ENCODE data around the gene MICALL2.
A peak's percentile ranks its signal among the peaks of the same experiment; 100 is the strongest.

Gene MICALL2

GRCh38 chr7:1458683-1459511 is at the start of gene MICALL2:
MICALL2 (minus strand) TSS chr7:1459470; CDS start chr7:1459326, 144 bp downstream.
- Mint-ChIP-seq H3K9me3 (no peaks in the 10 kb centered on the region), H3K4me3 (peak within 1 kb of the TSS; percentile 67), H3K4me1 (peaks cover 22% of the 10 kb centered on the region), H3K36me3 (ENCODE audit: insufficient read depth) (no peaks in the 10 kb centered on the region), H3K27ac (ENCODE audit: low read depth) (no peak within 1 kb of the TSS), H3K27me3 (no peaks in the 10 kb centered on the region)
- DNase-seq (ENCODE audit: low spot score in 2 of 2) (no peak), ATAC-seq (replicated peaks; ENCODE audit: extremely low read depth, poor library complexity, severe bottlenecking) (peak; percentile 27)

DNA sequence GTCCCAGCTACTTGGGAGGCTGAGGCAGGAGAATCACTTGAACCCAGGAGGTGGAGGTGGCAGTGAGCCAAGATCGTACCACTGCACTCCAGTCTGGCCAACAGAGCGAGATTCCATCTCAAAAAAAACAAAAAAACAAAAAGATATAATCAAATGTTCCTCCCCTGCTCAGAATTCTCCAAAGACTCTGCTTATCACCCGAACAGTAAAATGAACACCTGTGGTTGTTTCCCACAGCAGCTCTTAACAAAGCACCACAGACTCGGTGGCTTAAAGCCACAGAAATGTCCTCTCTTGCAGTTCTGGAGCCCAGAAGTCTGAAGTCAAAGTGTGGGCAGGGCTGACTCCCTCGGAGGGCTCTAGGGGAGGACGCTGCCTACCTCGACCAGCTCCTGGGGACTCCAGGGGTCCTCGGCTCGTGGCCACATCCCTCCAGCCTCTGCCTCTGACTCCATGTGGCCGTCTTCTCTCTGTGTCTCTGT is 49.0 kb upstream of the MICALL2 start:
- ATAC-seq (replicated peaks; ENCODE audit: extremely low read depth, poor library complexity, severe bottlenecking) = no peak
- DNase-seq (ENCODE audit: low spot score in 2 of 2) = no peak
- Mint-ChIP-seq H3K9me3 (no peaks in the 10 kb centered on the region), H3K4me1 (peaks cover 9% of the 10 kb centered on the region), H3K36me3 (ENCODE audit: insufficient read depth) (peaks cover 5% of the 10 kb centered on the region), H3K4me3 (no peak overlapping the region), H3K27me3 (peaks cover 34% of the 10 kb centered on the region), H3K27ac (ENCODE audit: low read depth) (no peak overlapping the region)

- ATAC-seq (replicated peaks; ENCODE audit: extremely low read depth, poor library complexity, severe bottlenecking) = no peak
- Mint-ChIP-seq H3K27me3 (peaks cover 22% of the 10 kb centered on the region), H3K27ac (ENCODE audit: low read depth) (no peak overlapping the region), H3K36me3 (ENCODE audit: insufficient read depth) (peaks cover 11% of the 10 kb centered on the region), H3K4me3 (peak overlapping the region; percentile 88), H3K4me1 (peaks cover 31% of the 10 kb centered on the region), H3K9me3 (no peaks in the 10 kb centered on the region)
- DNase-seq (ENCODE audit: low spot score in 2 of 2) = no peak
Measured at GRCh38 chr7:1505731-1506550, 46.7 kb upstream of the MICALL2 start.

DNA sequence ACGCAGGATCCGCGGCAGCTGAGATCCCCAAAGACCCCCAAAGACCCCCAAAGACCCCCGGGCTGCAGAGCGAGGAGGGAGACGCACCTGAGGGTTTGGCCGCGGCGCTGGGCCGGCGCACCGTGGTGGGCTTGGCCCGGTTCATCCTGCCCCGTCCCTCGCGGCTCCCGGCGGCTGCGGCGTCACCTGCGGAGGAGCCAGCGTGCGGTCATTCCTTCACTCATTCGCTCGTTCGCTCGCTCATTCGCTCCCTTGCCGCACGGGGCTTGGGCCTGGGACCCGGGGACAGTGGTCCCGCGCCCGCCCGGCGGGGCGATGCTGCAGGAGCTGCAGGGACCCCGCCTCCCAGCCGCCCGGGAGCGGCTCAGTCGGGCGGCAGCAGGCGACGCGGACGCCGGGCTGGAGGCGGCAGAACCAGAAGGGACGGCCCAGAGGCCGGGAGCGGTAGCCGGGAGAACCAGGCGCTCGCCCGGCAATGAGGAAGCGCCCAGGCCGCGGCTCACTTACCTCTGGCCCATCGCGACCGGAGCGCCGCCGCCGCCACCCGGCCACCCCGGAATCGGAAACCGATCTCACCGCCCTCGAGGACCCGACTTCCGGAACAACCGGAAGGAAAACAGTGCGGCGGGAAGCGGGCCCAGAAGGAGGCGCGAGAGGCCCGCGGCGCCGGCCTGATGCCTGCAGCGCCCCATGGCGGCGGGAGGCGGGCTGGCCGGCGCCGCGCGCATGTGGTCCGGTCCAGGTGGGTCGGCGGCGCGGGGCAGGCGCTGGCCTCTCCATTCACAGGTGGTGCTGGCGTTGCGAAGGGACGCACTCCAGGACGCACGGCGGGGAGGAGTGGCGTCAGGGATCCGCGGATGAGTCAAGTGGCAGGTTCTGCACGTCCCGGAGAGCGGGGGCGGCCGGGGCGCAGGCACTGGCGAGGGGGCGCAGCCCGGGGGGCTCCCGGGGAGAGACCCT is 44.8 kb upstream of the MICALL2 start, which contains the start of gene INTS1:
TSS of gene INTS1 (minus strand) at position 574 of the 960 bp plus-strand sequence. CDS start at position 145, 429 bp downstream.
- H3K36me3 Mint-ChIP-seq (ENCODE audit: insufficient read depth) = peaks cover 17% of the 10 kb centered on the region
- DNase-seq (ENCODE audit: low spot score in 2 of 2) (peak; percentile 76 to 80), ATAC-seq (replicated peaks; ENCODE audit: extremely low read depth, poor library complexity, severe bottlenecking) (peak; percentile 92)
- peaks cover 38% of the 10 kb centered on the region for H3K4me1 Mint-ChIP-seq
- peak within 1 kb of the TSS; percentile 91 for H3K27ac Mint-ChIP-seq (ENCODE audit: low read depth)
- peak within 1 kb of the TSS; percentile 88 for H3K4me3 Mint-ChIP-seq
- no peaks in the 10 kb centered on the region for H3K9me3 Mint-ChIP-seq
- peaks cover 22% of the 10 kb centered on the region for H3K27me3 Mint-ChIP-seq

DNA sequence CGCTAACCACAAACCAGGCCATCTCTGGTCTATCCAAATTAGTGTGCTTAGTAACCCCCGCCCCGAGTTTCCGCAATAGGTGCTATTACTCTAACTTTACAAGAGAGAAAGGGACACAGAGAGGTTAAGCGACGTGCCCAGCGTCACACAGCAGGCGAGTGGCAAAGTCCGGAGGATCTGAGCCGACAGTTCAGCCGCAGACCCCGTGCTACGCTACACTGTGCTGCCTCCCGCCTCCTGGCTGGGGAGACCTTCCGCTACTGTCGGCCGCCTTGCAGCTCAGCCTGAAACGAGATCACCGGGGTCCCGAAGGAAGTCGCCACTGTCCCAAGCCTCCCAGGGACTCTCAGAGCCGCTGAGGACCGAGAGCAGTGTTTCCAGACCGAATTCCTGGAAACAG is 44.1 kb upstream of the MICALL2 start:
- ATAC-seq (replicated peaks; ENCODE audit: extremely low read depth, poor library complexity, severe bottlenecking) = no peak
- H3K4me3 Mint-ChIP-seq = peak overlapping the region; percentile 88
- H3K36me3 Mint-ChIP-seq (ENCODE audit: insufficient read depth) = peaks cover 18% of the 10 kb centered on the region
- peaks cover 38% of the 10 kb centered on the region for H3K4me1 Mint-ChIP-seq
- peaks cover 15% of the 10 kb centered on the region for H3K27me3 Mint-ChIP-seq
- peak overlapping the region; percentile 91 for H3K27ac Mint-ChIP-seq (ENCODE audit: low read depth)
- no peaks in the 10 kb centered on the region for H3K9me3 Mint-ChIP-seq
- no peak for DNase-seq (ENCODE audit: low spot score in 2 of 2)

DNA sequence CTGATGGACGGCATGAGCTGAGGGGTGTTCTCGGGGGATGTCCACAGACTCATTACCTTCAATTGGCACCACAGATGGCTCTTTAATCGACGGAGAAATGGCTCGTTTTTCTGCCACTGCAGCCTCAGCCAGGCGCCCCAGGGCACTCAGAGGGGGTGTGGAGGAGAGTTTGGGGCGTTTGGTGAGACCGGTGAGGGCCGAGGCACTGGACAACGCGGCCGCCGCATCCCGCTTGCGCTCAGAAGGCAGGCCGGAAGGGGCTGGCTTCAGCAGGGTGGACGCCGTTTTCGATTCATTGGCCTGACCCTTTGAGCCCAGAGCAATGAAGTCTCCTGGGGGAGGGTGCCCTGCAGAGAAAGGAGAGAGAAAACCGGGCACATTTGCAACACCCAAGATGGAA is 43.6 kb upstream of the MICALL2 start:
- DNase-seq (ENCODE audit: low spot score in 2 of 2) (no peak), ATAC-seq (replicated peaks; ENCODE audit: extremely low read depth, poor library complexity, severe bottlenecking) (no peak)
- Mint-ChIP-seq H3K27ac (ENCODE audit: low read depth) (peak overlapping the region; percentile 91), H3K36me3 (ENCODE audit: insufficient read depth) (peaks cover 20% of the 10 kb centered on the region), H3K4me1 (peaks cover 38% of the 10 kb centered on the region), H3K9me3 (no peaks in the 10 kb centered on the region), H3K4me3 (peak overlapping the region; percentile 88), H3K27me3 (peaks cover 12% of the 10 kb centered on the region)

DNA sequence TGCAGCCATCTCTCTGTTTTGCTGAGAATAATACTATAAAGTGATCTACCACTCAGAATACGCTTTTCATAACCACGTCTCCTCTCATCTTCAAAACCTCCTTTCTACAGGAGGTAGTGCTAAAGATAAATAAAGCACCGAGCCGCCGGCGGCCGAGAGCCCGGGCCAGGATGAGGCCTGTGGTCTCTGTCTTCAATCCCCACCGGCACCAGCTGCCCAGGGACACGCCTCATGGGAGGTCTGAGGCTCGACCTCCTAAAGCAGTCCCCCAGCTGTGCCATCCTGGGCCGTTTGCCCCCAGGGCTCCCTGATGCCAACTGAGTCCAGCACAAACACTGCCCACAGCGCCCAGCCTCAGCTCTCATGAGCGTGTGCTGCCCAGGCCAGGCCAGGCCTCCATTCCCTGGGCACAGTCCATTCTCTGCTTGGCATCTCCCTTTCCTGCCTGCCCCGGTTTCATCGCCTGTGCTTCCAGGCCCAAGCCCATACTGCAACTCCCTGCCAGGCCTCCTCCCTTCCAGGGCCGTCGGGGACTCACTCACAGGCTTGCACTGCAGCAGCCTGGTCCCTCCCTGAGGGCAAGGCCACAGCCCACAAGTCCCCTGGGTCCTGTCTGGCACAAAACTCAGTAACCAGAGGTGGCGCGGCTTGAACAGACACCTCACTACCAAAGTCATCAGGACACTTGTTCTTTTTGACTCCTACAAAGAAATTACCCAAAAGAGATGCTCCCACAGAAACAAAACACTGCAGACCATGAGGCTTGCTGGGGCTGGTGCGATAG is 42.4 kb upstream of the MICALL2 start:
- Mint-ChIP-seq H3K36me3 (ENCODE audit: insufficient read depth) (peaks cover 25% of the 10 kb centered on the region), H3K9me3 (no peaks in the 10 kb centered on the region), H3K4me1 (peaks cover 33% of the 10 kb centered on the region), H3K27me3 (peaks cover 4% of the 10 kb centered on the region), H3K4me3 (peak overlapping the region; percentile 88), H3K27ac (ENCODE audit: low read depth) (peak overlapping the region; percentile 91)
- no peak for ATAC-seq (replicated peaks; ENCODE audit: extremely low read depth, poor library complexity, severe bottlenecking)
- DNase-seq (ENCODE audit: low spot score in 2 of 2) = no peak

GRCh38 chr7:1500064-1500807 is 41.0 kb upstream of the MICALL2 start:
- Mint-ChIP-seq H3K4me1 (peaks cover 31% of the 10 kb centered on the region), H3K27ac (ENCODE audit: low read depth) (no peak overlapping the region), H3K36me3 (ENCODE audit: insufficient read depth) (peaks cover 26% of the 10 kb centered on the region), H3K27me3 (no peaks in the 10 kb centered on the region), H3K4me3 (peak overlapping the region; percentile 7), H3K9me3 (no peaks in the 10 kb centered on the region)
- DNase-seq (ENCODE audit: low spot score in 2 of 2) = no peak
- no peak for ATAC-seq (replicated peaks; ENCODE audit: extremely low read depth, poor library complexity, severe bottlenecking)

- Mint-ChIP-seq H3K27me3 (no peaks in the 10 kb centered on the region), H3K27ac (ENCODE audit: low read depth) (no peak overlapping the region), H3K4me3 (no peak overlapping the region), H3K9me3 (no peaks in the 10 kb centered on the region), H3K36me3 (ENCODE audit: insufficient read depth) (peaks cover 29% of the 10 kb centered on the region), H3K4me1 (peaks cover 31% of the 10 kb centered on the region)
- ATAC-seq (replicated peaks; ENCODE audit: extremely low read depth, poor library complexity, severe bottlenecking) (no peak), DNase-seq (ENCODE audit: low spot score in 2 of 2) (no peak)
Measured at GRCh38 chr7:1499367-1500029, 40.2 kb upstream of the MICALL2 start.

- Mint-ChIP-seq H3K36me3 (ENCODE audit: insufficient read depth) (peaks cover 26% of the 10 kb centered on the region), H3K27ac (ENCODE audit: low read depth) (no peak overlapping the region), H3K9me3 (no peaks in the 10 kb centered on the region), H3K27me3 (no peaks in the 10 kb centered on the region), H3K4me1 (peaks cover 31% of the 10 kb centered on the region), H3K4me3 (no peak overlapping the region)
- DNase-seq (ENCODE audit: low spot score in 2 of 2) = no peak
- no peak for ATAC-seq (replicated peaks; ENCODE audit: extremely low read depth, poor library complexity, severe bottlenecking)
Measured at GRCh38 chr7:1498370-1499305, 39.4 kb upstream of the MICALL2 start.

All from central memory CD8-positive, alpha-beta T cell (primary cell).